BLaER1 (cell line): Measurements from ENCODE around the gene HOGA1.
"Not testable (repeated sequence)": the region's sequence is repeated elsewhere in the genome, so short reads cannot be mapped to it uniquely, and the experiment has no call there.

Experiments
- H3K27ac ChIP-seq: shearing (Covaris generic); formaldehyde crosslinking; 2 replicates; pipeline ENCODE4 v1.8.1; 2022
- H3K27me3 ChIP-seq: shearing (Covaris generic); formaldehyde crosslinking; 2 replicates; pipeline ENCODE4 v1.8.1; 2022
- H3K36me3 ChIP-seq: shearing (Covaris generic); formaldehyde crosslinking; 2 replicates; pipeline ENCODE4 v1.8.1; 2022
- H3K4me1 ChIP-seq: shearing (Covaris generic); formaldehyde crosslinking; 2 replicates; pipeline ENCODE4 v1.8.1; 2022
- H3K4me2 ChIP-seq: shearing (Covaris generic); formaldehyde crosslinking; 2 replicates; pipeline ENCODE4 v1.8.1; 2022
- H3K4me3 ChIP-seq: shearing (Covaris generic); formaldehyde crosslinking; 2 replicates; pipeline ENCODE4 v1.8.1; 2022
- H3K9ac ChIP-seq: shearing (Covaris generic); formaldehyde crosslinking; 2 replicates; pipeline ENCODE4 v1.8.1; 2022
- H3K9me3 ChIP-seq: shearing (Covaris generic); formaldehyde crosslinking; 2 replicates; pipeline ENCODE4 v1.8.1; 2022
- H4K20me1 ChIP-seq: shearing (Covaris generic); formaldehyde crosslinking; 2 replicates; pipeline ENCODE4 v1.8.1; 2022
- Cebpa-rat ChIP-seq: shearing (Covaris generic); IDR thresholded peaks from 2 replicates; pipeline ENCODE4 v1.8.1; 2022

Gene HOGA1

GRCh38 chr10:97561386-97562077 lies 22.7 kb upstream of the HOGA1 start:
- not testable (repeated sequence) for H3K4me3 ChIP-seq, H3K4me2 ChIP-seq, H3K36me3 ChIP-seq, H3K4me1 ChIP-seq, H3K27me3 ChIP-seq, H4K20me1 ChIP-seq, H3K27ac ChIP-seq, H3K9ac ChIP-seq
- H3K9me3 ChIP-seq, result peaks cover 27% of the 10 kb centered on the region

DNA sequence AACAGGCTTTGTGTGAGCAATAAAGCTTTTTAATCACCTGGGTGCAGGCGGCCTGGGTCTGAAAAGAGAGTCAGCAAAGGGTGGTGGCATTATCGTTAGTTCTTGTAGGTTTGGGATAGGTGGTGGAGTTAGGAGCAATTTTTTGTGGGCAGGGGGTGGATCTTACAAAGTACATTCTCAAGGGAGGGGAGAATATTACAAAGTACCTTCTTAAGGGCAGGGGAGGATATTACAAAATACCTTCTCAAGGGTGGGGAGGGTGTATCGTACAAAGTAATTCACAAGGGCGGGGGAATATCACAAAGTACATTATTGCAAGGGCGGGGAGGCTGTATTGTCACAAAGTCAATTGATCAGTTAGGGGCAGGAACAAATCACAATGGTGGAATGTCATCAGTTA lies 21.9 kb upstream of the HOGA1 start:
- not testable (repeated sequence) for H3K4me2 ChIP-seq, H3K27ac ChIP-seq, H3K9ac ChIP-seq, H3K4me3 ChIP-seq, H3K36me3 ChIP-seq, H4K20me1 ChIP-seq, H3K4me1 ChIP-seq, H3K27me3 ChIP-seq
- H3K9me3 ChIP-seq, result peaks cover 23% of the 10 kb centered on the region

GRCh38 chr10:97563337-97563736 lies 20.9 kb upstream of the HOGA1 start:
- no peaks in the 10 kb centered on the region for H3K36me3 ChIP-seq
- no peak overlapping the region for H3K27ac ChIP-seq
- H3K4me2 ChIP-seq, result no peak overlapping the region
- no peak for TF ChIP-seq Cebpa-rat
- peaks cover 23% of the 10 kb centered on the region for H3K9me3 ChIP-seq
- H3K9ac ChIP-seq, result no peak overlapping the region
- H4K20me1 ChIP-seq, result no peaks in the 10 kb centered on the region
- no peak overlapping the region for H3K4me3 ChIP-seq
- no peaks in the 10 kb centered on the region for H3K4me1 ChIP-seq
- no peaks in the 10 kb centered on the region for H3K27me3 ChIP-seq

- no peak for TF ChIP-seq Cebpa-rat
- no peak overlapping the region for H3K4me2 ChIP-seq
- H3K9ac ChIP-seq, result no peak overlapping the region
- peaks cover 23% of the 10 kb centered on the region for H3K9me3 ChIP-seq
- H3K4me3 ChIP-seq, result no peak overlapping the region
- no peaks in the 10 kb centered on the region for H3K27me3 ChIP-seq
- H3K36me3 ChIP-seq, result no peaks in the 10 kb centered on the region
- no peaks in the 10 kb centered on the region for H4K20me1 ChIP-seq
- no peaks in the 10 kb centered on the region for H3K4me1 ChIP-seq
- no peak overlapping the region for H3K27ac ChIP-seq
Observed at GRCh38 chr10:97564776-97565175, 19.4 kb upstream of the HOGA1 start.

DNA sequence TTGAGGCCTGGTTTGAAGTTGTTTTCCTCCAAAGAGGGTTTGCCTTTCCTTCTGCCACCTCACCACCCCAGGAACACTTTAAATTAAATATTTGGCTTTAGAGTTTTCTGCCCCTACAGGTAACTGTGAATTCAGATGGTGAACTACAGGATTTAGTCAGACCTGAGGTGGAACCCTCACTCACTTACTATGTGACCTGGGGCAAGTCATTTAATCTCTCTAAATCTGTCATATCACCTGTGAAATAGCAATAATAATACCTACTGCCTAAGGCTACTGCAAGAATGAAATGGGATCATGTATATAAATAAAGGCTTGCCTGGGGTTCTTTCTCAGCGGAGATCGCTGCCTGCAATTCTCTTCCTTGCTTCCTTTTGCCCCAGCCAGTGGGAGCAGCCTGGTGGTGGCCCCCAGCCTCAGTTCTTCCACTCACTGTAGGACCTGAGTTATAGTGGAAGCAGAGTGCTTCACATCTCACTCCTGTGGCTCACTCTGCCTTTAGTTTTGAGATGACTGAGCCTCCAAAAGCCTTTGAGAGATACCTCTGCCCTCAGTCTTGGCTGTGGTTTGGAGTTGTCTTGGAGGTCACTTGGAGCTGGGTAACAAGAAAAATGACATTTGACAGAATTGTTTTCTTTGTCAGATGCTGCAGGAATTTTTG lies 17.7 kb upstream of the HOGA1 start:
- Histone ChIP-seq H3K27me3 (no peaks in the 10 kb centered on the region), H3K9ac (no peak overlapping the region), H3K4me1 (peaks cover 10% of the 10 kb centered on the region), H3K36me3 (no peaks in the 10 kb centered on the region), H3K9me3 (peaks cover 17% of the 10 kb centered on the region), H4K20me1 (no peaks in the 10 kb centered on the region), H3K4me2 (no peak overlapping the region), H3K4me3 (no peak overlapping the region), H3K27ac (no peak overlapping the region)
- no peak for TF ChIP-seq Cebpa-rat

- H3K9ac ChIP-seq, result no peak overlapping the region
- no peak overlapping the region for H3K27ac ChIP-seq
- H3K36me3 ChIP-seq, result no peaks in the 10 kb centered on the region
- no peak overlapping the region for H3K4me3 ChIP-seq
- H3K4me1 ChIP-seq, result peaks cover 22% of the 10 kb centered on the region
- no peak for TF ChIP-seq Cebpa-rat
- H3K4me2 ChIP-seq, result no peak overlapping the region
- no peaks in the 10 kb centered on the region for H4K20me1 ChIP-seq
- no peaks in the 10 kb centered on the region for H3K27me3 ChIP-seq
- H3K9me3 ChIP-seq, result peaks cover 3% of the 10 kb centered on the region; the same call in 1 of the 2 replicates
Observed at GRCh38 chr10:97567891-97568290, 16.3 kb upstream of the HOGA1 start.

DNA sequence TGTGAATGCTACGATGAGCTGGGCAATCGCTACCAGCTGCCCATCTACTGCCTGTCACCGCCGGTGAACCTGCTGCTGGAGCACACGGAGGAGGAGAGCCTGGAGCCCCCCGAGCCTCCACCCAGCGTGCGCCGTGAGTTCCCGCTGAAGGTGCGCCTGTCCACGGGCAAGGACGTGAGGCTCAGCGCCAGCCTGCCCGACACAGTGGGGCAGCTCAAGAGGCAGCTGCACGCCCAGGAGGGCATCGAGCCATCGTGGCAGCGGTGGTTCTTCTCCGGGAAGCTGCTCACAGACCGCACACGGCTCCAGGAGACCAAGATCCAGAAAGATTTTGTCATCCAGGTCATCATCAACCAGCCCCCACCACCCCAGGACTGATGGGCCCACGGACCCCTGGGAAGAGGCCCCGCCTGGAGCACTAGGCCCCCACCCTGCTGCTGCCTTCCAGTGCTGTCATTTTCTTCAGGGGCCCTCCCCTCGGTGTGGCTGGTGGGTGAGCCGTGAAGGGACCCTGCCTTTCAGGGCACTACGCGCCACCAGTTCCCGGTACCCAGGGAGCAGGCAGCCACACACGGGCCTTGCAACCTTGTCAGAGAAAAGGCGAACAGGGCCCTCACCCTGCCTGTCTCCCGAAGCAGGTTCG lies 13.9 kb upstream of the HOGA1 start:
- Histone ChIP-seq H3K9ac (no peak overlapping the region), H3K4me1 (peaks cover 25% of the 10 kb centered on the region), H4K20me1 (no peaks in the 10 kb centered on the region), H3K9me3 (no peaks in the 10 kb centered on the region), H3K4me2 (no peak overlapping the region; the same call in 1 of the 2 replicates), H3K36me3 (no peaks in the 10 kb centered on the region), H3K27me3 (no peaks in the 10 kb centered on the region), H3K27ac (no peak overlapping the region), H3K4me3 (no peak overlapping the region)
- no peak for TF ChIP-seq Cebpa-rat

DNA sequence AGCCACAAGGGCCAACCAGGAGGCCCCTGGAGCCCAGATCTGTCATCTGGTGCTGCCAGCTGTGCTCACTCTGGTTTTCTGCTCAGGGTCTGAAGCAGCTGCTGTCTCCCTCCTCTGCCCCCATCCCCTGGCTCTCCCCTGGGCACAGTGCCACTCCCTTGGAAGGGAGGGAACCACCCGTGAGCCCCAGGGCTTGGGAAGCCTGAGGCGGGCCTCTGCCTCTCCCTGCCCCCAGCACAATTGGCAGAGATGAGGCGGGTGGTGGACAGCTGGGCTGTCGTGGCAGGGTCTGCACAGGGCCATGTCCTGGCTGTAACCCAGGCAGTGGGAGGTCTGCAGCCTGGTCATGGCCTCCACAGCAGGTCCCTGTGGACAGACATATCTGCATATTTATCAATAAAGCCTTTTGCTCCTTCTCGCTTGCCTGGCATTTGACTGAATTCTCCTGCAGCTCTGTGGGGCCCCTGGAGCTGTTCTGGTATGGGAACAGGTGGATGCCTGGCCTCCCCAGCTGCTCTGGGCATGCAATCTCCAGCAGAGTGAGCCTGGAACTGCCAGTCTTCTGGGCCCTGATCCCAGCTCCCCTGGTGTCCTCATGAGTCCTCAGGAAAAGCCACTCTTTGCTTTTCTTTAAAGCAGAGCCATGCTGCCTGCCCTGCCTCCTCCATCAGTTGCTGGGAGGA lies 13.3 kb upstream of the HOGA1 start:
- Histone ChIP-seq H4K20me1 (no peaks in the 10 kb centered on the region), H3K4me1 (peaks cover 25% of the 10 kb centered on the region), H3K4me2 (no peak overlapping the region; the same call in 1 of the 2 replicates), H3K4me3 (no peak overlapping the region), H3K9ac (no peak overlapping the region), H3K36me3 (no peaks in the 10 kb centered on the region), H3K27ac (no peak overlapping the region), H3K27me3 (no peaks in the 10 kb centered on the region), H3K9me3 (no peaks in the 10 kb centered on the region)
- no peak for TF ChIP-seq Cebpa-rat

DNA sequence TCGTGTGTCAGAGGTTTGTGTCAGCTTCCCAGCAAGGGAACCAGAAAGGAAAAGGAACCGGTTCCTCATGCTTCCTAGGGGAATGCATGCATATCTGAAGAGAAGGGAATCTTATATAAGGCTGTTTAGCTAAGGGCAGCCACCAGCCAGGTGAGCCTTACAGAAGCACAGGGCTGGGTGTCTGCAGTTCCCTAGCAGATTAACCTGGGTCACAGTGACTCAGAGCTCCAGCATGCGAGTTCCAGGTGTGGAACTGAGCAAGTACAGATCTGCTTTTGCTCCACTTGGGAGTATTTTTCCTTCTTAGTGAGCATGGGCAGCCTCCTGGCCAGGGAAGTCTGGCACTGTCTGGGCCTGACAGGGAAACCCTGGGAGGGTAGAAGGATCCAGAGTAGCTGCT lies 12.6 kb upstream of the HOGA1 start:
- Histone ChIP-seq H4K20me1 (no peaks in the 10 kb centered on the region), H3K9ac (no peak overlapping the region; the same call in 1 of the 2 replicates), H3K27me3 (no peaks in the 10 kb centered on the region), H3K4me3 (no peak overlapping the region), H3K36me3 (no peaks in the 10 kb centered on the region), H3K4me1 (peaks cover 25% of the 10 kb centered on the region), H3K9me3 (no peaks in the 10 kb centered on the region), H3K27ac (0 out of 2 replicates have a peak overlapping the region, but pooled peaks have one; percentile 2), H3K4me2 (no peak overlapping the region)
- no peak for TF ChIP-seq Cebpa-rat
